ENCODE results near the gene PIGS. TPM values are rescaled to one million over a fixed set of nuclear protein-coding genes. Genes with fewer than 3 reads are reported as not detected.

The PIGS gene
- total and polyA plus RNA-seq, 9 of the 15 experiments (the other 6 are each of a cell fraction or from before 2014, with no cell fraction given), result 47.5 to 138 (median 57.6) TPM

GRCh38 chr17:28610376-28610775 is 39.1 kb upstream of the PIGS start:
- no peak for ATAC-seq
- 61% methylated on average over 8 of the region's 8 CpGs for WGBS (ENCODE audit: insufficient coverage, low coverage, missing lambda C conversion rate)
- POLR2A ChIA-PET, result interaction anchor here (0.5 to 4.4 kb wide), 10 partner anchors 9 to 1042 kb away, joined by 3 to 25 read pairs (median 4); no protein-coding TSS in a partner anchor
- TF ChIP-seq ARNT (IDR thresholded peaks at IDR 0.05) (no peak), ESRRA (IDR thresholded peaks at IDR 0.05; ENCODE audit: borderline replicate concordance, low read depth) (no peak), MAZ (CRISPR knock-in tag; conservative IDR thresholded peaks at IDR 0.05 in 1 of 2, IDR thresholded peaks at IDR 0.05 in 1 of 2) (no peak), KDM5B (IDR thresholded peaks at IDR 0.05; ENCODE audit: insufficient replicate concordance, low read depth, low read length) (no peak), ZNF717 (CRISPR knock-in tag; IDR thresholded peaks at IDR 0.05) (no peak), ZNF184 (CRISPR knock-in tag; IDR thresholded peaks at IDR 0.05) (no peak), FOXJ2 (tag; IDR thresholded peaks at IDR 0.05) (no peak), SP2 (IDR thresholded peaks at IDR 0.05; ENCODE audit: extremely low read depth, low read depth, low read length, poor library complexity, severe bottlenecking) (no peak), MBD2 (IDR thresholded peaks at IDR 0.05; ENCODE audit: borderline replicate concordance, low read depth) (no peak), FUS (optimal IDR thresholded peaks at IDR 0.05; ENCODE audit: low read depth, low read length) (no peak)
- TF ChIP-seq, protein P1, sequence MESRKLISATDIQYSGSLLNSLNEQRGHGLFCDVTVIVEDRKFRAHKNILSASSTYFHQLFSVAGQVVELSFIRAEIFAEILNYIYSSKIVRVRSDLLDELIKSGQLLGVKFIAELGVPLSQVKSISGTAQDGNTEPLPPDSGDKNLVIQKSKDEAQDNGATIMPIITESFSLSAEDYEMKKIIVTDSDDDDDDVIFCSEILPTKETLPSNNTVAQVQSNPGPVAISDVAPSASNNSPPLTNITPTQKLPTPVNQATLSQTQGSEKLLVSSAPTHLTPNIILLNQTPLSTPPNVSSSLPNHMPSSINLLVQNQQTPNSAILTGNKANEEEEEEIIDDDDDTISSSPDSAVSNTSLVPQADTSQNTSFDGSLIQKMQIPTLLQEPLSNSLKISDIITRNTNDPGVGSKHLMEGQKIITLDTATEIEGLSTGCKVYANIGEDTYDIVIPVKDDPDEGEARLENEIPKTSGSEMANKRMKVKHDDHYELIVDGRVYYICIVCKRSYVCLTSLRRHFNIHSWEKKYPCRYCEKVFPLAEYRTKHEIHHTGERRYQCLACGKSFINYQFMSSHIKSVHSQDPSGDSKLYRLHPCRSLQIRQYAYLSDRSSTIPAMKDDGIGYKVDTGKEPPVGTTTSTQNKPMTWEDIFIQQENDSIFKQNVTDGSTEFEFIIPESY (CRISPR knock-in tag; IDR thresholded peaks at IDR 0.05), result no peak
- TF ChIP-seq, protein P2, sequence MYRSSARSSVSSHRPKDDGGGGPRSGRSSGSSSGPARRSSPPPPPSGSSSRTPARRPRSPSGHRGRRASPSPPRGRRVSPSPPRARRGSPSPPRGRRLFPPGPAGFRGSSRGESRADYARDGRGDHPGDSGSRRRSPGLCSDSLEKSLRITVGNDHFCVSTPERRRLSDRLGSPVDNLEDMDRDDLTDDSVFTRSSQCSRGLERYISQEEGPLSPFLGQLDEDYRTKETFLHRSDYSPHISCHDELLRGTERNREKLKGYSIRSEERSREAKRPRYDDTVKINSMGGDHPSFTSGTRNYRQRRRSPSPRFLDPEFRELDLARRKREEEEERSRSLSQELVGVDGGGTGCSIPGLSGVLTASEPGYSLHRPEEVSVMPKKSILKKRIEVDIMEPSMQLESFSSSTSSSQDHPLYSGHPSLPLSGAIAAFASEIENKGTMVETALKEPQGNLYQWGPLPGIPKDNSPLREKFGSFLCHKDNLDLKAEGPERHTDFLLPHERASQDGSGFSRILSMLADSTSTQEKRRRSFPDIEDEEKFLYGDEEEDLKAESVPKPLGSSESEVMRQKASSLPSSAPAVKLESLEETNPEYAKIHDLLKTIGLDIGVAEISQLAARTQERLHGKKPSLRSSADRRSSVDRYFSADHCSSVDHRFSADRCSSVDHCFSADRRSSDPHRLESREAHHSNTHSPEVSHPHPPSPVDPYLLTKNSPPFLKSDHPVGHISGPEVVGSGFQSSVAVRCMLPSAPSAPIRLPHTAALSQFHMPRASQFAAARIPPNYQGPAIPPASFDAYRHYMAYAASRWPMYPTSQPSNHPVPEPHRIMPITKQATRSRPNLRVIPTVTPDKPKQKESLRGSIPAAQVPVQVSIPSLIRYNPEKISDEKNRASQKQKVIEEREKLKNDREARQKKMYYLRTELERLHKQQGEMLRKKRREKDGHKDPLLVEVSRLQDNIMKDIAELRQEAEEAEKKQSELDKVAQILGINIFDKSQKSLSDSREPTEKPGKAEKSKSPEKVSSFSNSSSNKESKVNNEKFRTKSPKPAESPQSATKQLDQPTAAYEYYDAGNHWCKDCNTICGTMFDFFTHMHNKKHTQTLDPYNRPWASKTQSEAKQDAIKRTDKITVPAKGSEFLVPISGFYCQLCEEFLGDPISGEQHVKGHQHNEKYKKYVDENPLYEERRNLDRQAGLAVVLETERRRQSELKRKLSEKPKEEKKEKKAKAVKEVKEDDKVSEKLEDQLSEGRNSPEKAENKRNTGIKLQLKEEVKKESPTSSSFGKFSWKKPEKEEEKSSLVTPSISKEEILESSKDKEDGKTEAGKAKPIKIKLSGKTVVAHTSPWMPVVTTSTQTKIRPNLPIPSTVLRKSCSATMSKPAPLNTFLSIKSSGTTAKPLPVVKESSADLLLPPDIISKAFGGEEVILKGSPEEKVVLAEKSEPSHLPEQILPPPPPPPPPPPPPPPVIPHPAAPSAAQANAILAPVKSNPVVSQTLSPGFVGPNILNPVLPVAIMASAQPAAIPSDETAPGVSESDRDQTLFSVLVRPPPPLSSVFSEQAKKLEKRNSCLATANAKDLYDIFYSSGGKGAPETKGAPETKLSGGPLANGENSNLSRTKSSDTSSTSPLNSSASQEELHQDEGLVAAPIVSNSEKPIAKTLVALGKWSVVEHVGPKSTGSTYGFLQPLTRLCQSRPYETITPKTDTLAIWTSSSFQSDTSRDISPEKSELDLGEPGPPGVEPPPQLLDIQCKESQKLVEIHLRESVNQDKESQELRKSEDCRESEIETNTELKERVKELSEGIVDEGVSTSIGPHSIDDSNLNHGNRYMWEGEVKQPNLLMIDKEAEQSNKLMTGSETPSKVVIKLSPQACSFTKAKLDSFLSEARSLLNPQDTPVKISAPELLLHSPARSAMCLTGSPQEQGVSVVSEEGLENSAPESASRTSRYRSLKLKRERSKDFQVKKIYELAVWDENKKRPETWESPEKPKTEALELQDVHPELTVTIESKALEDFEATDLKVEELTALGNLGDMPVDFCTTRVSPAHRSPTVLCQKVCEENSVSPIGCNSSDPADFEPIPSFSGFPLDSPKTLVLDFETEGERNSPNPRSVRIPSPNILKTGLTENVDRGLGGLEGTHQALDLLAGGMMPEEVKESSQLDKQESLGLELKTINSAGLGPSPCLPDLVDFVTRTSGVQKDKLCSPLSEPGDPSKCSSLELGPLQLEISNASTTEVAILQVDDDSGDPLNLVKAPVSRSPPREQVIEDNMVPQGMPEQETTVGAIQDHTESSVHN (IDR thresholded peaks at IDR 0.05; ENCODE audit: borderline replicate concordance in 1 of 2, low read depth in 1 of 2), result no peak

More at GRCh38 chr17:28610376-28610775, 39.1 kb upstream of the PIGS start:
- no peaks in the 10 kb centered on the region for H3K79me2 ChIP-seq (ENCODE audit: control insufficient read depth, insufficient read depth, low read length)
- peaks cover 78% of the 10 kb centered on the region for H3K36me3 ChIP-seq (ENCODE audit: control insufficient read depth, insufficient read depth, low read length)
- H3K9ac ChIP-seq (ENCODE audit: insufficient read depth in 1 of 2, low read depth in 2 of 2, low read length in 2 of 2), result no peak overlapping the region
- no peak overlapping the region for H2AFZ ChIP-seq (ENCODE audit: low read depth, low read length)
- H3K4me1 ChIP-seq (replicated peaks in 1 of 2; ENCODE audit: control insufficient read depth in 2 of 2, insufficient read depth in 2 of 2, low read length in 2 of 2), result no peaks in the 10 kb centered on the region
- no peak overlapping the region for H3K4me2 ChIP-seq (ENCODE audit: insufficient read depth, low read length)
- DNase-seq (ENCODE audit: extremely low read depth in 1 of 4, low spot score in 3 of 4) (no peak), FAIRE-seq (no peak)
- H4K20me1 ChIP-seq (replicated peaks; ENCODE audit: control insufficient read depth, insufficient read depth, low read length), result 0 out of 2 replicates have a peak, but pooled peaks cover 8% of the 10 kb centered on the region
- no peaks in the 10 kb centered on the region for H3K9me3 ChIP-seq (replicated peaks; ENCODE audit: control insufficient read depth, insufficient read depth, low read depth, low read length)
- no TSS peak for BruUV-seq (replicated peaks)
- no peaks in the 10 kb centered on the region for H3K9me1 ChIP-seq (ENCODE audit: control insufficient read depth, insufficient read depth, low read length)
- H3K27me3 ChIP-seq (ENCODE audit: control insufficient read depth in 2 of 2, insufficient read depth in 2 of 2, low read length in 2 of 2), result no peaks in the 10 kb centered on the region
- no peak overlapping the region for H3K4me3 ChIP-seq
- in situ Hi-C loops (cut with MboI) (no loop called here), intact Hi-C loops (cut with micrococcal nuclease) (no loop called here)
- CTCF ChIA-PET (ENCODE audit: low intra/inter-chr PET ratio), result no interaction called here
- H3K27ac ChIP-seq (ENCODE audit: extremely low read depth, low read depth, low read length), result no peak overlapping the region
